H1 (cell line): ENCODE results near the gene KCNAB3. TPM values are rescaled to one million over a fixed set of nuclear protein-coding genes. Genes with fewer than 3 reads are reported as not detected.

ENCODE experiments used
- CTCF ChIA-PET: fragments of 300-600 bp; sonication (Branson Sonifier 250); formaldehyde crosslinking; loops from one replicate; lab custom pipeline; 2021; ENCODE audit not compliant: partially characterized antibody; lab: Charles Lee
- POLR2A ChIA-PET: fragments of 300-600 bp; sonication (Branson Sonifier 250); formaldehyde crosslinking; loops from one replicate; lab custom pipeline; 2021; ENCODE audit warnings: inconsistent platforms; ENCODE audit not compliant: partially characterized antibody; lab: Charles Lee
- DNase-seq, 2 experiments: peaks; one replicate each; pipeline versions ENCODE4 v3.0.0 to v3.0.0-alpha.2; 2010 to 2022; ENCODE audit warnings: low spot score in 2 of 2, low read depth in 1 of 2, mixed read lengths in 1 of 2
- FAIRE-seq: peaks from 2 replicates; lab custom pipeline; 2011; peaks lifted over from hg19 to GRCh38; lab: Jason Lieb, UNC
- H2AFZ ChIP-seq: 2 replicates; pipeline ENCODE4 v1.8.1; 2012; ENCODE audit warnings: low read length, inconsistent platforms
- H2AK5ac ChIP-seq: 2 replicates; pipeline ENCODE4 v1.6.1; 2013; ENCODE audit warnings: low read depth, low read length
- H2BK120ac ChIP-seq: replicated peaks from 2 replicates; pipeline ENCODE3; 2013; ENCODE audit warnings: low read depth, low read length, inconsistent platforms
- H2BK12ac ChIP-seq: 2 replicates; pipeline ENCODE4 v1.6.1; 2013; ENCODE audit warnings: low read depth, low read length
- H2BK15ac ChIP-seq: 2 replicates; pipeline ENCODE4 v1.6.1; 2013; ENCODE audit warnings: low read length
- H2BK20ac ChIP-seq: 2 replicates; pipeline ENCODE4 v1.6.1; 2013; ENCODE audit warnings: low read length
- H2BK5ac ChIP-seq: 2 replicates; pipeline ENCODE4 v1.6.1; 2013; ENCODE audit warnings: low read depth, low read length
- H3K14ac ChIP-seq: 2 replicates; pipeline ENCODE4 v1.6.1; 2013; ENCODE audit warnings: inconsistent platforms; ENCODE audit not compliant: insufficient read length
- H3K18ac ChIP-seq: 2 replicates; pipeline ENCODE4 v1.6.1; 2013; ENCODE audit warnings: low read length; ENCODE audit errors: extremely low read depth
- H3K23ac ChIP-seq: 2 replicates; pipeline ENCODE4 v1.6.1; 2013; ENCODE audit warnings: inconsistent platforms; ENCODE audit not compliant: insufficient read length
- H3K23me2 ChIP-seq: 2 replicates; pipeline ENCODE4 v1.6.1; 2013; ENCODE audit warnings: low read depth, low read length
- H3K27ac ChIP-seq: 2 replicates; pipeline ENCODE4 v1.6.1; 2011; ENCODE audit warnings: low read depth, low read length, inconsistent platforms
- H3K27me3 ChIP-seq, 4 experiments: replicated peaks in 1 of 4; 1 replicate in 1 of 4; 2 replicates in 3 of 4; pipeline versions ENCODE4 v1.6.1 to v1.8.1; 2011 to 2013; ENCODE audit warnings: low read length in 3 of 4, mild to moderate bottlenecking in 3 of 4, inconsistent platforms in 2 of 4, mixed read lengths in 2 of 4, moderate library complexity in 1 of 4; ENCODE audit not compliant: control insufficient read depth in 3 of 4, insufficient read depth in 3 of 4; ENCODE audit errors: extremely low read depth in 1 of 4
- H3K36me3 ChIP-seq, 4 experiments: 2 replicates each; pipeline versions ENCODE4 v1.6.1 to v1.8.1; 2011 to 2013; ENCODE audit warnings: mild to moderate bottlenecking in 4 of 4, low read length in 3 of 4, moderate library complexity in 2 of 4, control low read depth in 1 of 4, inconsistent platforms in 1 of 4; ENCODE audit not compliant: insufficient read depth in 4 of 4, control insufficient read depth in 2 of 4
- H3K4ac ChIP-seq: replicated peaks from 2 replicates; pipeline ENCODE3; 2013; ENCODE audit warnings: low read length, low read depth, mixed read lengths, inconsistent platforms; ENCODE audit not compliant: insufficient read length
- H3K4me1 ChIP-seq, 4 experiments: replicated peaks in 1 of 4; 1 replicate in 1 of 4; 2 replicates in 3 of 4; pipeline versions ENCODE4 v1.6.1 to v1.8.1; 2011 to 2013; ENCODE audit warnings: low read length in 3 of 4, inconsistent platforms in 2 of 4, mixed read lengths in 1 of 4; ENCODE audit not compliant: insufficient read depth in 4 of 4, control insufficient read depth in 3 of 4
- H3K4me2 ChIP-seq, 2 experiments: 2 replicates each; pipeline versions ENCODE4 v1.6.1 to v1.8.1; 2011 to 2013; ENCODE audit warnings: low read depth in 2 of 2, low read length in 2 of 2, control low read depth in 1 of 2, inconsistent platforms in 1 of 2, mild to moderate bottlenecking in 1 of 2; ENCODE audit not compliant: insufficient read depth in 1 of 2
- H3K4me3 ChIP-seq, 4 experiments: fragments of 200-600, 300-600 bp in 1 of 4; sonication (generic), shearing (Covaris generic), sonication (Bioruptor Twin) in 1 of 4; 2 replicates each; pipeline versions ENCODE4 v1.5.1 to v1.8.1; 2011 to 2016; ENCODE audit warnings: low read length in 4 of 4, low read depth in 3 of 4, control low read depth in 2 of 4, inconsistent platforms in 2 of 4, mild to moderate bottlenecking in 2 of 4, mixed read lengths in 1 of 4, moderate library complexity in 1 of 4; ENCODE audit not compliant: insufficient read depth in 2 of 4; ENCODE audit errors: extremely low read depth in 1 of 4
- H3K56ac ChIP-seq: replicated peaks from 2 replicates; pipeline ENCODE3; 2013; ENCODE audit warnings: low read depth, mild to moderate bottlenecking, mixed read lengths, low read length, inconsistent platforms; ENCODE audit not compliant: insufficient read length
- H3K79me1 ChIP-seq: 2 replicates; pipeline ENCODE4 v1.6.1; 2013; ENCODE audit warnings: low read depth, low read length, control low read depth
- H3K79me2 ChIP-seq, 2 experiments: 2 replicates each; pipeline versions ENCODE4 v1.6.1 to v1.8.1; 2012 to 2013; ENCODE audit warnings: low read length in 2 of 2, mild to moderate bottlenecking in 2 of 2, inconsistent platforms in 1 of 2; ENCODE audit not compliant: insufficient read depth in 2 of 2, control insufficient read depth in 1 of 2
- H3K9ac ChIP-seq, 4 experiments: replicated peaks in 1 of 4; 1 replicate in 1 of 4; 2 replicates in 3 of 4; pipeline versions ENCODE4 v1.6.1 to v1.8.1; 2011 to 2013; ENCODE audit warnings: low read depth in 3 of 4, low read length in 3 of 4, control low read depth in 2 of 4, mild to moderate bottlenecking in 2 of 4, moderate library complexity in 2 of 4, inconsistent platforms in 1 of 4; ENCODE audit errors: extremely low read depth in 1 of 4
- H3K9me3 ChIP-seq, 2 experiments: 2 replicates each; pipeline versions ENCODE4 v1.6.1 to v1.8.1; 2012 to 2013; ENCODE audit warnings: mild to moderate bottlenecking in 2 of 2, moderate library complexity in 2 of 2, control low read depth in 1 of 2, inconsistent platforms in 1 of 2, low read depth in 1 of 2, low read length in 1 of 2, mixed read lengths in 1 of 2; ENCODE audit not compliant: insufficient read depth in 2 of 2
- H4K20me1 ChIP-seq, 2 experiments: replicated peaks in 1 of 2; 2 replicates each; pipeline versions ENCODE3 to v1.8.1; 2011 to 2013; ENCODE audit warnings: inconsistent platforms in 2 of 2, low read length in 2 of 2, mild to moderate bottlenecking in 1 of 2; ENCODE audit not compliant: insufficient read depth in 2 of 2, control insufficient read depth in 1 of 2
- H4K5ac ChIP-seq: 2 replicates; pipeline ENCODE4 v1.6.1; 2013; ENCODE audit warnings: low read length, low read depth, mixed read lengths, inconsistent platforms; ENCODE audit not compliant: insufficient read length
- H4K8ac ChIP-seq: 2 replicates; pipeline ENCODE4 v1.8.0; 2013; ENCODE audit warnings: mild to moderate bottlenecking, moderate library complexity, low read length, inconsistent platforms; ENCODE audit not compliant: insufficient read depth; ENCODE audit errors: extremely low read depth
- H4K91ac ChIP-seq: replicated peaks from 2 replicates; pipeline ENCODE3; 2013; ENCODE audit warnings: low read length, mixed read lengths, inconsistent platforms; ENCODE audit not compliant: insufficient read length
- CREB1 ChIP-seq: IDR thresholded peaks from 2 replicates; pipeline ENCODE4 v1.6.1; 2012; ENCODE audit warnings: inconsistent platforms
- SP1 ChIP-seq: IDR thresholded peaks from 2 replicates; pipeline ENCODE4 v1.6.1; 2011; ENCODE audit warnings: low read depth, low read length
- TAF1 ChIP-seq: IDR thresholded peaks from 2 replicates; pipeline ENCODE4 v1.6.1; 2011; ENCODE audit warnings: mild to moderate bottlenecking, low read depth, low read length
- WGBS, 2 experiments: shearing (Covaris generic) in 1 of 2; methylation state at CpG; one replicate each; pipeline versions ENCODE4 v1.1.6 to v1.1.7; 2013 to 2015; ENCODE audit warnings: low lambda C conversion rate in 2 of 2, mixed read lengths in 2 of 2, inconsistent platforms in 1 of 2, low coverage in 1 of 2, missing lambda C conversion rate in 1 of 2; ENCODE audit not compliant: insufficient replicate concordance in 2 of 2, insufficient coverage in 1 of 2, insufficient read length in 1 of 2; ENCODE audit errors: extremely low coverage in 1 of 2, missing lambda C conversion rate in 1 of 2; 5-methylcytosine and 5-hydroxymethylcytosine counted together
- polyA plus RNA-seq, 7 experiments: library from polyadenylated mRNA; depleted of rRNA in 3 of 7; stranded (reverse) in 5 of 7; unstranded in 2 of 7; fragments of >200 nt in 5 of 7; fragments of 200-250 nt in 2 of 7; gene quantifications; 1 replicate in 5 of 7; 2 replicates in 1 of 7; 4 replicates in 1 of 7; pipeline versions ENCODE4 v1.2.1 to v1.2.3, GENCODE V29; 2011 to 2013; ENCODE audit warnings: missing spikeins in 2 of 7, mixed read lengths in 2 of 7
- total RNA-seq: library from RNA; stranded (reverse); fragmentation: NEBNext Ultra II Directional; extraction: Animal tissue kit (Norgen Biotek cat#: 25700); gene quantifications from 2 replicates; pipeline ENCODE4 v1.2.1, GENCODE V29; 2021

The KCNAB3 gene
- total and polyA plus RNA-seq, 2 of the 8 experiments (the other 6 are each of a cell fraction or from before 2014, with no cell fraction given), result 1.7 to 2.4 TPM

DNA sequence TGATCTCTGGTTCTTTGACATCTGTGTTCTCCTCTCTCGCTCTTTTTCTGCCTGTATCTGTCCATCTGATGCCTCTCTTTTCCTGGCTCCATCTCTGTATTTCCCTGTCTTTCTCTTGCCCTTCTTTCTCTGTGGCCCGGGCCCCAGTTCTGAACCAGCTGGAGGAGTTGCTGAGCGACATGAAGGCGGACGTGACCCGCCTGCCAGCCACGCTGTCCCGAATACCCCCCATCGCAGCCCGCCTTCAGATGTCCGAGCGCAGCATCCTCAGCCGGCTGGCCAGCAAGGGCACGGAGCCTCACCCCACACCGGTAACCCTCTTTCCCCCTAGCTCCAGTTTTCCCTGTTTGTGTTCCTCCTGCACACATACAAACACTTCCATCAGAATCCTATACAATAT is 19.4 kb downstream of the KCNAB3 start:
- H3K23ac ChIP-seq, result no peak overlapping the region
- no peak overlapping the region for H3K56ac ChIP-seq
- H3K14ac ChIP-seq, result no peak overlapping the region
- no peak overlapping the region for H2BK12ac ChIP-seq
- no peak overlapping the region for H2AK5ac ChIP-seq
- H3K4me2 ChIP-seq, result no peak overlapping the region
- ChIA-PET CTCF (interaction anchor here (0.8 to 6.0 kb wide), 7 partner anchors 22 to 148 kb away, joined by 3 to 57 read pairs (median 5); partner anchors contain the start of gene CHD3), POLR2A (no interaction called here)
- H3K27me3 ChIP-seq, result peaks cover 0 to 9% (median 7%) of the 10 kb centered on the region in 4 experiments; a peak in 5 of 7 replicates
- H2BK5ac ChIP-seq, result no peak overlapping the region
- no peak overlapping the region for H4K5ac ChIP-seq
- WGBS, 2 experiments, result 92% methylated on average over 14 of the region's 15 CpGs; no CpG with 5 or more reads in 1 of the 2 experiments
- peaks cover 0 to 2% of the 10 kb centered on the region in 2 experiments for H4K20me1 ChIP-seq
- H3K4me1 ChIP-seq, result peaks cover 0 to 3% (median 2%) of the 10 kb centered on the region in 4 experiments; a peak in 3 of 7 replicates
- peaks cover 0 to 3% (median 1%) of the 10 kb centered on the region in 4 experiments; a peak in 4 of 8 replicates for H3K36me3 ChIP-seq
- no peak overlapping the region for H3K9ac ChIP-seq
- peaks cover 1% of the 10 kb centered on the region for H3K23me2 ChIP-seq
- H2BK20ac ChIP-seq, result no peak overlapping the region
- H3K4me3 ChIP-seq, result no peak overlapping the region
- H4K91ac ChIP-seq, result no peak overlapping the region
- FAIRE-seq, result no peak
- no peak overlapping the region for H2BK15ac ChIP-seq
- H2AFZ ChIP-seq, result no peak overlapping the region
- no peak overlapping the region for H3K18ac ChIP-seq
- no peaks in the 10 kb centered on the region for H3K79me1 ChIP-seq
- TF ChIP-seq TAF1 (no peak), CREB1 (no peak), SP1 (no peak)
- no peak overlapping the region for H2BK120ac ChIP-seq
- no peaks in the 10 kb centered on the region for H3K79me2 ChIP-seq
- H4K8ac ChIP-seq, result no peak overlapping the region
- no peaks in the 10 kb centered on the region for H3K9me3 ChIP-seq
- no peak for DNase-seq
- H3K4ac ChIP-seq, result no peak overlapping the region
- no peak overlapping the region for H3K27ac ChIP-seq
